Transverse colon (tissue), 4 donors: ENCODE measurements around the gene CBARP. TPM values are rescaled to one million over a fixed set of nuclear protein-coding genes. Genes with fewer than 3 reads are reported as not detected.

Experiments used
- DNase-seq: peaks from one replicate; pipeline ENCODE4 v3.0.0-alpha.2; 2019
- H3K27ac ChIP-seq, 4 donors: fragments of 200-600 bp; sonication (generic); 2 replicates each; pipeline ENCODE4 v1.5.1; 2016 to 2018; ENCODE audit warnings: inconsistent platforms in 4 of 4
- H3K27me3 ChIP-seq: fragments of 200-600 bp; sonication (generic); 2 replicates; pipeline ENCODE4 v1.5.1; 2017; ENCODE audit warnings: inconsistent platforms
- H3K36me3 ChIP-seq, 4 donors: fragments of 200-600 bp; sonication (generic); 2 replicates each; pipeline ENCODE4 v1.5.1; 2017 to 2019; ENCODE audit warnings: inconsistent platforms in 4 of 4
- H3K4me1 ChIP-seq, 4 donors: fragments of 200-600 bp; sonication (generic); 2 replicates each; pipeline ENCODE4 v1.5.1; 2017 to 2020; ENCODE audit warnings: inconsistent platforms in 4 of 4
- H3K4me3 ChIP-seq, 4 donors: fragments of 200-600 bp; sonication (generic); 1 replicate in 1 of 4; 2 replicates in 3 of 4; pipeline versions ENCODE4 v1.5.1 to v1.6.1; 2017 to 2019; ENCODE audit warnings: inconsistent platforms in 4 of 4
- H3K9me3 ChIP-seq, 2 donors: fragments of 200-600 bp; sonication (generic); 2 replicates each; pipeline ENCODE4 v1.5.1; 2017 to 2019; ENCODE audit warnings: inconsistent platforms in 2 of 2
- EP300 ChIP-seq: sonication (generic); formaldehyde crosslinking; IDR thresholded peaks from one replicate; pipeline ENCODE4 v1.6.1; 2017; ENCODE audit warnings: antibody characterized with exemption, low read depth
- POLR2A ChIP-seq: fragments of 450-650 bp; IDR thresholded peaks from one replicate; pipeline ENCODE4 v1.6.1; 2016; ENCODE audit warnings: antibody characterized with exemption, mild to moderate bottlenecking, moderate library complexity
- POLR2AphosphoS5 ChIP-seq, 3 donors: sonication (generic); formaldehyde crosslinking; IDR thresholded peaks; one replicate each; pipeline ENCODE4 v1.6.1; 2016; ENCODE audit warnings: antibody characterized with exemption in 3 of 3
- WGBS, 2 donors: methylation state at CpG; one replicate each; pipeline ENCODE4 v1.1.5; 2018; ENCODE audit warnings: low coverage in 1 of 2; 5-methylcytosine and 5-hydroxymethylcytosine counted together
- in situ Hi-C, 4 donors: fragments of 200-750 bp; cut with MboI; loops; one replicate each; pipeline versions ENCODE4 v1.15.0 to v1.15.1; 2017; ENCODE audit warnings: low sequenced_read_pairs in 3 of 4, low pct_ligation_motif_present in 1 of 4, low pct_unique_long_range_greater_than_20kb in 1 of 4
- intact Hi-C: fragments of 100-400 bp; cut with DNase I; formaldehyde crosslinking; loops from one replicate; pipeline ENCODE4 v1.15.1; 2023; ENCODE audit warnings: low total_unique reads
- total RNA-seq, 4 donors: library from RNA; depleted of rRNA; stranded (reverse); fragments of >200 nt; gene quantifications; one replicate each; pipeline ENCODE4 v1.1.0, GENCODE V29; 2016
- TF ChIP-seq, protein P1 (sequence below), 5 experiments: fragments of 200-600 bp in 3 of 5; fragments of 450-650 bp in 2 of 5; sonication (generic) in 3 of 5; IDR thresholded peaks; 1 replicate in 2 of 5; 2 replicates in 3 of 5; pipeline ENCODE4 v1.5.1; 2016 to 2017; ENCODE audit warnings: antibody characterized with exemption in 5 of 5, inconsistent platforms in 3 of 5, mild to moderate bottlenecking in 2 of 5, moderate library complexity in 1 of 5

Gene CBARP
- total RNA-seq, 4 donors from 2014 or later: 0.32 to 5.2 (median 0.68) TPM; not detected in 1

DNA sequence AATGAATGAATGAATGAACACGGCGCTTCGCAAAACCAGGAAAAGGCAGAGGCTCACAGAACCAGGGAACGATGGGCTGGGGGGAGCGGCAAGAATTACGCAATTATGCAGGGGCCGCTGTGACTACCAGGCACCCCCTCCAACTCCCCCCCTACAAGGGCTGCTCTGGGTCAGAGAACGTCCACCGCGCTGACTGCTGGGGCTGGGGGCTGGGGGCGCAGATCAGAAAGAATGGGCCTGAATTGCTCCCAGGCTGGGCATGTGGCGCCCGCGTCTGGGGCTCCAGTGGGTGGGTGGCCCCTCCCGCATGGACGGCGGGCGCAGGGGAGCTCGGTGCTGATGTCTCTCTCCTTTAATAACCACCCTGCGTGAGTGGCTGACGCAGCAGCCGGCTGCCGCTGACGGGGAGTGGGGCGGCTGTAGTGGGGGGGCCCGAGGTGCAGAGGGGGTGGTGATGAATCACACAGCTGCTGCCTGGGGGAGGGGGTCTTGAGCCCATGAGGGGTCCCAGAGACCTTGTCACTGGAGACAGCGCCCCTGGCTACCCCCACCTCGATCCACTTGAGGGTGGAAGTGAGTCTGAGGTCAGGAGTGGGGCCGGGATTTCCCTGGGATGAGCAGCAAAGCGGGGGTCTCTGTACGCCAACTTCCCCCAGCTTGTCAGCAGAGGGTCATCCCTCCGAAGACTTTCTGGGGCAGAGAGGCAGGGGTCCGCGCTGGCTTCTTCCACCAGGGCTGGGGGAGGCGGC is 29.8 kb upstream of the CBARP start:
- Histone ChIP-seq H3K9me3 (no peaks in the 10 kb centered on the region), H3K4me3 (peak overlapping the region in 2 of 4 donors; percentile 58 to 62), H3K36me3 (peaks cover 0 to 8% (median 4%) of the 10 kb centered on the region in 4 donors), H3K27ac (peak overlapping the region; percentile 98 to 100 (median 100)), H3K27me3 (no peaks in the 10 kb centered on the region), H3K4me1 (peaks cover 59 to 80% (median 74%) of the 10 kb centered on the region in 4 donors)
- TF ChIP-seq POLR2A: no peak
- TF ChIP-seq, protein P1, sequence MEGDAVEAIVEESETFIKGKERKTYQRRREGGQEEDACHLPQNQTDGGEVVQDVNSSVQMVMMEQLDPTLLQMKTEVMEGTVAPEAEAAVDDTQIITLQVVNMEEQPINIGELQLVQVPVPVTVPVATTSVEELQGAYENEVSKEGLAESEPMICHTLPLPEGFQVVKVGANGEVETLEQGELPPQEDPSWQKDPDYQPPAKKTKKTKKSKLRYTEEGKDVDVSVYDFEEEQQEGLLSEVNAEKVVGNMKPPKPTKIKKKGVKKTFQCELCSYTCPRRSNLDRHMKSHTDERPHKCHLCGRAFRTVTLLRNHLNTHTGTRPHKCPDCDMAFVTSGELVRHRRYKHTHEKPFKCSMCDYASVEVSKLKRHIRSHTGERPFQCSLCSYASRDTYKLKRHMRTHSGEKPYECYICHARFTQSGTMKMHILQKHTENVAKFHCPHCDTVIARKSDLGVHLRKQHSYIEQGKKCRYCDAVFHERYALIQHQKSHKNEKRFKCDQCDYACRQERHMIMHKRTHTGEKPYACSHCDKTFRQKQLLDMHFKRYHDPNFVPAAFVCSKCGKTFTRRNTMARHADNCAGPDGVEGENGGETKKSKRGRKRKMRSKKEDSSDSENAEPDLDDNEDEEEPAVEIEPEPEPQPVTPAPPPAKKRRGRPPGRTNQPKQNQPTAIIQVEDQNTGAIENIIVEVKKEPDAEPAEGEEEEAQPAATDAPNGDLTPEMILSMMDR (IDR thresholded peaks at IDR 0.05): no peak
- no peak for TF ChIP-seq POLR2AphosphoS5 (IDR thresholded peaks at IDR 0.05)
- no peak for TF ChIP-seq EP300
- intact Hi-C loops: loop anchor here (1.0 kb wide), 1 partner anchor 23 kb away; no protein-coding TSS in a partner anchor
- WGBS, 2 donors: 25 to 33% methylated on average over 8 to 16 of the region's 35 CpGs
- DNase-seq: no peak
- in situ Hi-C loops: no loop called here

DNA sequence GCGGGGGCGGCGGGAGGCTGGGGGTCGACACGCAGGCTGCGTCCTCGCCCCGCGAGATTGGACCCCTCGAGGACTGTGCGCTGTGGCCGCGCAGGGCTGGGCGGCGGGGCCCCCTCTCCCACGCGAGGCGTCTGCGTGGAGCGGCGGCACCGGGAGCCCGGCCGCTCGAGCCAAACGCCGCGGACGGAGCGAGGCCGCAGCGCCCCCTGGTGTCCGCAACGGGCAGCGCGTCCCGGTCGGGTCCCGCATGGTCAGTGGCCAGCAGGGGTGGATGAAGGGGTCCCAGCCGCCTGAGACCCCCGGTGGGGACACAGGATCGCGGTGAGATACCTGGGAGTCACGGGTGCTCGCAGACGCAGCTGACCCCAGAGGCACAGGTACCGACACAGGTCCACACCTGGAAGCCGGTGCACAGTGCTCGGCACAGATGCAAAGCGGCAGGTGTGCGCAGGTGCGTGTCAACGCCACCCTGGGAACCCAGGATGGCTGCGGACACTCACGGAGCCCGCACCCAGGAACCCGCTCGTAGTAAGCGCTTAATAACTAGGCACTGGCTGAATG is 29.2 kb upstream of the CBARP start:
- Histone ChIP-seq H3K4me3 (peak overlapping the region; percentile 32 to 62 (median 49)), H3K9me3 (no peaks in the 10 kb centered on the region), H3K36me3 (peaks cover 0 to 5% (median 2%) of the 10 kb centered on the region in 4 donors), H3K27me3 (no peaks in the 10 kb centered on the region), H3K27ac (peak overlapping the region; percentile 98 to 100 (median 98)), H3K4me1 (peaks cover 59 to 80% (median 74%) of the 10 kb centered on the region in 4 donors)
- DNase-seq: peak; percentile 82
- intact Hi-C loops (loop anchor here (1.0 kb wide), 1 partner anchor 23 kb away; no protein-coding TSS in a partner anchor), in situ Hi-C loops (no loop called here)
- 0% methylated on average over 28 of the region's 59 CpGs; no CpG with 5 or more reads in 1 of the 2 donors for WGBS, 2 donors
- TF ChIP-seq POLR2A: no peak
- TF ChIP-seq, protein P1 (IDR thresholded peaks at IDR 0.05): peak; percentile 91 to 99 (median 96)
- no peak for TF ChIP-seq EP300
- peak in 1 of 3 donors; percentile 30 for TF ChIP-seq POLR2AphosphoS5 (IDR thresholded peaks at IDR 0.05)

DNA sequence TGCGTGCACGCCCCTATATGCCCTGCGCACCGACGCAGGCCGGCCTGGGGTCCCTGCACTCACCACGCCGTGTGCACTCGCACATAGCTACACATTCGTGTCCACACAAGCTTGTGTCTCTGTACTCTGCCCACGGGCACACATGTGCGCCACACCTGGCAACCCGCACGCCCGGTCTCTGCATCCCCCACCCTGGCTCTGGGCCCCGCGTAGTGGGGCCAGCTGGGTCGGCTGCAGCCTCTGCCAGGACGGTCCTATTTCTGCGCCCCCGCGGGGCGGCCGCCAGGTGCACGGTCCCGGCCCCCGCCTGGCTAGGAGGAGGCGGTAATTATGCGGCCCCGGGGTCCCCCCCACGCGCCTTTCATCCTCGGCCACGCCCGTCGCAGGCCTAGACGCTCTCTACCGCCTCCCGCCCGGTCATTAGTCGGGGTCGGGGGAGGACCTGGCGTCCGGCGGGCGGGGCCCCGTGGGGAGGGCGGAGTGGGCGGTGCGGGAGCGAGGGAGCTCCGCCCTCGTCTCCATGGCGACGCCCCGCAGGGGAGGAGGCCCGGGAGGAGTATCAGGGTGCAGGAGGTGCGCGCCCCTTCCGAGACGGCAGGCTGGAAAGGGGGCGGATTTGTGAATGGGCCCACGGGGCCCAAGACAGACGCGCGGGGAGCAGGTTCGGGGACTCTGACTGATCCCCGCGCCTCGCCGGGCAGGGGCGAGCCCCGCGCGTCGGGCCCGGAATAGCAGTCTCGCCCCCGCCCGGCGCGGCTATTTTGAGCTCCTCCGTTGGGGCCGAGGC is 28.5 kb upstream of the CBARP start:
- WGBS, 2 donors: 1% methylated on average over 61 of the region's 84 CpGs; no CpG with 5 or more reads in 1 of the 2 donors
- Histone ChIP-seq H3K4me1 (peaks cover 59 to 80% (median 74%) of the 10 kb centered on the region in 4 donors), H3K36me3 (no peaks in the 10 kb centered on the region), H3K27me3 (no peaks in the 10 kb centered on the region), H3K27ac (peak overlapping the region; percentile 98 to 100 (median 98)), H3K4me3 (peak overlapping the region; percentile 32 to 62 (median 49)), H3K9me3 (no peaks in the 10 kb centered on the region)
- peak; percentile 95 for DNase-seq
- intact Hi-C loops: no loop called here
- TF ChIP-seq, protein P1 (IDR thresholded peaks at IDR 0.05): peak in 1 of 5 experiments; percentile 10
- TF ChIP-seq POLR2A: peak; percentile 36
- TF ChIP-seq POLR2AphosphoS5 (IDR thresholded peaks at IDR 0.05): peak in 2 of 3 donors; percentile 47 to 53
- TF ChIP-seq EP300: no peak
- in situ Hi-C loops: no loop called here
